H9 (cell line): ENCODE data around the gene CASQ1. TPM values are rescaled to one million over a fixed set of nuclear protein-coding genes. Genes with fewer than 3 reads are reported as not detected.

Experiments
- DNase-seq: peaks from one replicate; pipeline ENCODE4 v3.0.0-alpha.2; 2017
- H2AFZ ChIP-seq: one replicate; pipeline ENCODE4 v1.6.1; 2013; ENCODE audit warnings: mild to moderate bottlenecking, low read length, control low read depth, moderate library complexity
- H2AK5ac ChIP-seq: 2 replicates; pipeline ENCODE4 v1.6.1; 2013; ENCODE audit warnings: low read length, control low read depth, mixed read lengths; ENCODE audit not compliant: insufficient read length
- H2BK120ac ChIP-seq: one replicate; pipeline ENCODE4 v1.6.1; 2013; ENCODE audit warnings: low read depth, mild to moderate bottlenecking, low read length, control low read depth, inconsistent platforms; ENCODE audit not compliant: poor library complexity, severe bottlenecking
- H2BK12ac ChIP-seq: 2 replicates; pipeline ENCODE4 v1.6.1; 2013; ENCODE audit warnings: low read length, control low read depth, mixed read lengths, low read depth; ENCODE audit not compliant: insufficient read length
- H2BK15ac ChIP-seq: 2 replicates; pipeline ENCODE4 v1.6.1; 2013; ENCODE audit warnings: low read depth, low read length, control low read depth
- H2BK20ac ChIP-seq: one replicate; pipeline ENCODE4 v1.6.1; 2013; ENCODE audit warnings: low read depth, mild to moderate bottlenecking, low read length, control low read depth, inconsistent platforms; ENCODE audit not compliant: poor library complexity, severe bottlenecking
- H2BK5ac ChIP-seq: 2 replicates; pipeline ENCODE4 v1.6.1; 2013; ENCODE audit warnings: low read length, control low read depth, mixed read lengths; ENCODE audit not compliant: insufficient read length
- H3K14ac ChIP-seq: 2 replicates; pipeline ENCODE4 v1.6.1; 2013; ENCODE audit warnings: low read length, control low read depth; ENCODE audit not compliant: insufficient read depth
- H3K18ac ChIP-seq: 2 replicates; pipeline ENCODE4 v1.6.1; 2013; ENCODE audit warnings: low read depth, mild to moderate bottlenecking, mixed read lengths, low read length, control low read depth; ENCODE audit not compliant: insufficient read length
- H3K23ac ChIP-seq: 2 replicates; pipeline ENCODE4 v1.6.1; 2013; ENCODE audit warnings: low read length, control low read depth, mixed read lengths, low read depth; ENCODE audit not compliant: insufficient read length
- H3K23me2 ChIP-seq: 2 replicates; pipeline ENCODE4 v1.6.1; 2013; ENCODE audit warnings: low read depth, mild to moderate bottlenecking, mixed read lengths, low read length, control low read depth; ENCODE audit not compliant: insufficient read length, poor library complexity, severe bottlenecking
- H3K27ac ChIP-seq: 2 replicates; pipeline ENCODE4 v1.5.1; 2013; ENCODE audit warnings: low read length, control low read depth, mixed read lengths, low read depth; ENCODE audit not compliant: insufficient read length
- H3K27me3 ChIP-seq: 2 replicates; pipeline ENCODE4 v1.6.1; 2013; ENCODE audit warnings: low read length, control low read depth, inconsistent platforms; ENCODE audit not compliant: insufficient read depth
- H3K4ac ChIP-seq: 2 replicates; pipeline ENCODE4 v1.6.1; 2013; ENCODE audit warnings: low read depth, mild to moderate bottlenecking, control low read depth, inconsistent platforms, low read length, moderate library complexity
- H3K4me1 ChIP-seq: 2 replicates; pipeline ENCODE4 v1.6.1; 2013; ENCODE audit warnings: low read length, control low read depth, inconsistent platforms; ENCODE audit not compliant: insufficient read depth
- H3K4me2 ChIP-seq: 2 replicates; pipeline ENCODE4 v1.6.1; 2013; ENCODE audit warnings: low read length, control low read depth, mixed read lengths; ENCODE audit not compliant: insufficient read length, insufficient read depth
- H3K56ac ChIP-seq: 2 replicates; pipeline ENCODE4 v1.6.1; 2013; ENCODE audit warnings: low read depth, mild to moderate bottlenecking, mixed read lengths, low read length, control low read depth; ENCODE audit not compliant: insufficient read length
- H3K79me1 ChIP-seq: 2 replicates; pipeline ENCODE4 v1.6.1; 2013; ENCODE audit warnings: low read depth, mild to moderate bottlenecking, moderate library complexity, low read length, control low read depth, inconsistent platforms; ENCODE audit not compliant: insufficient read depth, poor library complexity, severe bottlenecking
- H3K79me2 ChIP-seq: 2 replicates; pipeline ENCODE4 v1.6.1; 2013; ENCODE audit warnings: low read length, control low read depth, inconsistent platforms; ENCODE audit not compliant: insufficient read depth
- H3K9ac ChIP-seq: 2 replicates; pipeline ENCODE4 v1.6.1; 2013; ENCODE audit warnings: low read length, control low read depth, mixed read lengths; ENCODE audit not compliant: insufficient read length; ENCODE audit errors: extremely low read depth
- H3K9me3 ChIP-seq: one replicate; pipeline ENCODE4 v1.6.1; 2013; ENCODE audit warnings: low read depth, low read length, inconsistent platforms; ENCODE audit not compliant: control insufficient read depth
- H3T11ph ChIP-seq: one replicate; pipeline ENCODE4 v1.6.1; 2013; ENCODE audit warnings: mild to moderate bottlenecking, low read length, control low read depth, inconsistent platforms
- H4K20me1 ChIP-seq: one replicate; pipeline ENCODE4 v1.6.1; 2013; ENCODE audit not compliant: control insufficient read depth, insufficient read length, insufficient read depth
- H4K5ac ChIP-seq: 2 replicates; pipeline ENCODE4 v1.6.1; 2013; ENCODE audit warnings: low read depth, mild to moderate bottlenecking, mixed read lengths, low read length, control low read depth; ENCODE audit not compliant: insufficient read length
- H4K8ac ChIP-seq: replicated peaks from 2 replicates; pipeline ENCODE4 v1.6.1; 2013; ENCODE audit warnings: low read length, control low read depth, mixed read lengths, low read depth; ENCODE audit not compliant: insufficient read length
- H4K91ac ChIP-seq: 2 replicates; pipeline ENCODE4 v1.6.1; 2013; ENCODE audit warnings: low read depth, mild to moderate bottlenecking, moderate library complexity, mixed read lengths, low read length, control low read depth; ENCODE audit not compliant: insufficient read length
- H3K27ac Mint-ChIP-seq, 3 experiments: 2 replicates in 2 of 3; 3 replicates in 1 of 3; pipeline ENCODE4 v1.8.0; 2020 to 2021; ENCODE audit warnings: mixed read lengths in 3 of 3, mild to moderate bottlenecking in 1 of 3, moderate library complexity in 1 of 3
- H3K27me3 Mint-ChIP-seq: 2 replicates; pipeline ENCODE4 v1.8.0; 2021; ENCODE audit warnings: low read depth, mild to moderate bottlenecking, moderate library complexity, mixed read lengths
- H3K36me3 Mint-ChIP-seq, 3 experiments: 2 replicates in 2 of 3; 3 replicates in 1 of 3; pipeline ENCODE4 v1.8.0; 2020 to 2021; ENCODE audit warnings: low read depth in 3 of 3, mixed read lengths in 3 of 3; ENCODE audit not compliant: insufficient read depth in 1 of 3
- H3K4me1 Mint-ChIP-seq, 2 experiments: 2 replicates each; pipeline ENCODE4 v1.8.0; 2020; ENCODE audit warnings: mixed read lengths in 2 of 2
- H3K4me3 Mint-ChIP-seq, 2 experiments: 2 replicates in 1 of 2; 3 replicates in 1 of 2; pipeline ENCODE4 v1.8.0; 2020 to 2021; ENCODE audit warnings: mild to moderate bottlenecking in 2 of 2, mixed read lengths in 2 of 2, moderate library complexity in 1 of 2
- H3K9me3 Mint-ChIP-seq, 2 experiments: 2 replicates in 1 of 2; 3 replicates in 1 of 2; pipeline ENCODE4 v1.8.0; 2020; ENCODE audit warnings: mild to moderate bottlenecking in 2 of 2, mixed read lengths in 2 of 2, moderate library complexity in 1 of 2
- CTCF ChIP-seq: fragments of 200-600 bp; sonication (generic); conservative IDR thresholded peaks from 3 replicates; pipeline ENCODE4 v1.8.0; 2021; ENCODE audit warnings: antibody characterized with exemption, mild to moderate bottlenecking
- WGBS: extraction: QIAGEN DNeasy Blood & Tissue Kit; methylation state at CpG from one replicate; pipeline ENCODE4 v1.1.7; 2013; ENCODE audit warnings: missing lambda C conversion rate, low lambda C conversion rate, mixed read lengths; ENCODE audit not compliant: insufficient read length; ENCODE audit errors: extremely low coverage; 5-methylcytosine and 5-hydroxymethylcytosine counted together
- total RNA-seq: library from RNA; stranded (reverse); gene quantifications from 2 replicates; pipeline ENCODE4 v1.2.1, GENCODE V29; 2021

Gene CASQ1
- total RNA-seq, 1 experiment from 2014 or later = 0.55 TPM

- H2BK15ac ChIP-seq = no peak overlapping the region
- peak overlapping the region; percentile 91 for H3K4me3 Mint-ChIP-seq
- no peaks in the 10 kb centered on the region for H3K79me1 ChIP-seq
- no peak overlapping the region for H2BK12ac ChIP-seq
- no peaks in the 10 kb centered on the region for H3K79me2 ChIP-seq
- H2BK5ac ChIP-seq = no peak overlapping the region
- H3K4ac ChIP-seq = no peak overlapping the region
- H4K5ac ChIP-seq = no peak overlapping the region
- no peaks in the 10 kb centered on the region for H4K20me1 ChIP-seq
- no peak overlapping the region for H3K27ac ChIP-seq
- peak overlapping the region; percentile 56 for H3K4me2 ChIP-seq
- no peak overlapping the region for H2AFZ ChIP-seq
- H3K14ac ChIP-seq = no peak overlapping the region
- H3K9ac ChIP-seq = peak overlapping the region; percentile 84
- no peaks in the 10 kb centered on the region for H3K9me3 ChIP-seq
- no peak overlapping the region for H3T11ph ChIP-seq
- H3K18ac ChIP-seq = no peak overlapping the region
- no peak overlapping the region for H4K8ac ChIP-seq
- H3K23me2 ChIP-seq = peaks cover 9% of the 10 kb centered on the region
- H3K27ac Mint-ChIP-seq = peak overlapping the region in 2 of 3 experiments; percentile 20 to 71; a peak in 3 of 7 replicates
- no peaks in the 10 kb centered on the region for H3K27me3 ChIP-seq
- no peak overlapping the region for H2BK120ac ChIP-seq
- H3K9me3 Mint-ChIP-seq = no peaks in the 10 kb centered on the region
- no peak overlapping the region for H3K56ac ChIP-seq
- H3K27me3 Mint-ChIP-seq = no peaks in the 10 kb centered on the region
- no peak for TF ChIP-seq CTCF
- H4K91ac ChIP-seq = no peak overlapping the region
- H3K4me1 ChIP-seq = peaks cover 24% of the 10 kb centered on the region; the same call in 1 of the 2 replicates
- no peak overlapping the region for H2BK20ac ChIP-seq
- DNase-seq = no peak
- no CpG with 5 or more reads among the region's 9 CpGs for WGBS
- H3K36me3 Mint-ChIP-seq = peaks cover 4 to 40% (median 8%) of the 10 kb centered on the region in 3 experiments; a peak in 5 of 7 replicates
- no peak overlapping the region for H3K23ac ChIP-seq
- no peak overlapping the region for H2AK5ac ChIP-seq
- peaks cover 57 to 59% of the 10 kb centered on the region in 2 experiments for H3K4me1 Mint-ChIP-seq
These were observed 15.6 kb downstream of the CASQ1 start for GRCh38 chr1:160206036-160206389.
